Spinal cord (tissue), 10 donors: ENCODE data around the gene SPECC1. TPM values are rescaled to one million over a fixed set of nuclear protein-coding genes. Genes with fewer than 3 reads are reported as not detected.
"Not testable (repeated sequence)": the region's sequence is repeated elsewhere in the genome, so short reads cannot be mapped to it uniquely, and the experiment has no call there.

ENCODE experiments used
- DNase-seq, 6 donors: peaks; one replicate each; pipeline versions ENCODE4 v3.0.0 to v3.0.0-alpha.2; 2013 to 2015; ENCODE audit warnings: low spot score in 6 of 6, low read depth in 4 of 6
- H3K27ac ChIP-seq: one replicate; pipeline ENCODE4 v1.5.1; 2013; ENCODE audit warnings: low read depth, low read length, control low read depth
- H3K27me3 ChIP-seq: one replicate; pipeline ENCODE4 v1.6.1; 2013; ENCODE audit warnings: low read length; ENCODE audit not compliant: control insufficient read depth, insufficient read depth
- H3K36me3 ChIP-seq: one replicate; pipeline ENCODE4 v1.6.1; 2013; ENCODE audit warnings: low read length; ENCODE audit not compliant: control insufficient read depth, insufficient read depth
- H3K4me1 ChIP-seq: one replicate; pipeline ENCODE4 v1.6.1; 2013; ENCODE audit warnings: low read length; ENCODE audit not compliant: control insufficient read depth, insufficient read depth
- H3K4me3 ChIP-seq: one replicate; pipeline ENCODE4 v1.5.1; 2013; ENCODE audit warnings: low read depth, low read length, control low read depth
- H3K9me3 ChIP-seq: one replicate; pipeline ENCODE4 v1.6.1; 2013; ENCODE audit warnings: low read length; ENCODE audit not compliant: control insufficient read depth, insufficient read depth
- WGBS: methylation state at CpG from one replicate; pipeline ENCODE4 v1.1.5; 2013; ENCODE audit warnings: missing lambda C conversion rate; ENCODE audit not compliant: insufficient coverage; 5-methylcytosine and 5-hydroxymethylcytosine counted together
- polyA plus RNA-seq, 2 donors: library from polyadenylated mRNA; unstranded; fragments of 120-200 nt; gene quantifications; one replicate each; pipeline ENCODE4 v1.2.1, GENCODE V29; 2013; ENCODE audit not compliant: insufficient read length in 2 of 2
- total RNA-seq, 2 donors: library from RNA; depleted of rRNA in 1 of 2; stranded (reverse); fragments of 120-200 nt in 1 of 2; fragments of >200 nt in 1 of 2; gene quantifications; one replicate each; pipeline versions ENCODE4 v1.2.3 to v1.2.4, GENCODE V29; 2013 to 2014
- donor health status: healthy.

Gene SPECC1
- total and polyA plus RNA-seq, 4 donors: 45.6 to 52.1 (median 49.9) TPM

GRCh38 chr17:20254541-20254940, 245.4 kb downstream of the SPECC1 start:
- H3K4me3 ChIP-seq: no peak overlapping the region
- DNase-seq: no peak
- peaks cover 9% of the 10 kb centered on the region for H3K36me3 ChIP-seq
- WGBS: 47% methylated on average over 2 of the region's 2 CpGs
- H3K27ac ChIP-seq: no peak overlapping the region
- no peaks in the 10 kb centered on the region for H3K27me3 ChIP-seq
- H3K9me3 ChIP-seq: peaks cover under 1% of the 10 kb centered on the region
- H3K4me1 ChIP-seq: no peaks in the 10 kb centered on the region

GRCh38 chr17:20256144-20256543, 247.0 kb downstream of the SPECC1 start:
- H3K4me3 ChIP-seq: no peak overlapping the region
- WGBS: 49% methylated on average over 2 of the region's 2 CpGs
- no peaks in the 10 kb centered on the region for H3K4me1 ChIP-seq
- no peak overlapping the region for H3K27ac ChIP-seq
- H3K36me3 ChIP-seq: peaks cover 18% of the 10 kb centered on the region
- H3K27me3 ChIP-seq: no peaks in the 10 kb centered on the region
- no peaks in the 10 kb centered on the region for H3K9me3 ChIP-seq
- no peak for DNase-seq

DNA sequence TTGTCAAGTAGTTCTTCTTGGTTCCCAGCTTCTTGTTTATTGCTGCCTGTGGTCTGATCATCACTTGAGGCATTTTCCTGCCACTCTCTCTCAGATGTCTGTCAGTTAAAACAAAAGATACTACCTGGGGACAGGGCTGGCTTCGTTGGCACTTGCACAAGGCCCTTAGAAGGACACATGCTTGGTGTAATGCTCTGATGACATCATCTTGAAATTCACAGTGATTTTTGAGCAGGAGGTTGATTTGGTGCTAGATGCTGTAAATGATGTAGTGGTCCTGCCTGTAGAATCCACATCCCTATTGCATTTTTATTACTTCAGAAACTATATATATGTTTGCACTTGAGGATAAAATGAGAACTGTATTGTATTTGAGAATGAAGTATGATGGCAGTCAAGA, 247.8 kb downstream of the SPECC1 start:
- Histone ChIP-seq H3K9me3 (no peaks in the 10 kb centered on the region), H3K4me3 (no peak overlapping the region), H3K27ac (no peak overlapping the region), H3K27me3 (no peaks in the 10 kb centered on the region), H3K4me1 (no peaks in the 10 kb centered on the region), H3K36me3 (peaks cover 18% of the 10 kb centered on the region)
- no peak for DNase-seq
- 80% methylated on average over 1 of the region's 1 CpG for WGBS

DNA sequence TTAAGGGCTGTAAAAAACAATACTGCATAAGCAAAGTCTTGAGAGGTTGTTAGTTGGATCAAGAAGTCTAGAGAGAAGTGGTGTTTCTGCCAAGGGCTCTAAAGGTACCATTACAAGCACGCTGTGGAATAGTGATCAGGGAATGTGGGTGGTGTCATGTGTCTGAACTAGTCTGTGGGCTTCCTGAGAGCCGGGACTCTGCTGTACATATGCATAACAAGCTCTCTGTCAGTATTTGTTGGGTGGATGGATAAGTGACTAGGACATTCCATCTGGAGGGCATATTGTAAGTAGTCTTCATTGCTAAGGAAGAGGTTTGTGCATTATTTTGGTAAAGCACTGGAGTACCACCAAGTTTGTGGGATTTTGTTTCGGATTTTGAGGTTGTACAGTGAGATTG, 248.6 kb downstream of the SPECC1 start:
- WGBS: 98% methylated on average over 3 of the region's 3 CpGs

GRCh38 chr17:20259668-20260067, 250.5 kb downstream of the SPECC1 start:
- Histone ChIP-seq H3K4me1 (peaks cover 5% of the 10 kb centered on the region), H3K9me3 (no peaks in the 10 kb centered on the region), H3K27me3 (no peaks in the 10 kb centered on the region), H3K36me3 (peaks cover 18% of the 10 kb centered on the region), H3K4me3 (no peak overlapping the region), H3K27ac (no peak overlapping the region)
- WGBS: no CpG with 5 or more reads among the region's 4 CpGs
- DNase-seq: no peak

More for the DNA sequence above, 248.6 kb downstream of the SPECC1 start:
- no peak for DNase-seq
- Histone ChIP-seq H3K27ac (no peak overlapping the region), H3K9me3 (no peaks in the 10 kb centered on the region), H3K4me3 (no peak overlapping the region), H3K27me3 (no peaks in the 10 kb centered on the region), H3K4me1 (peaks cover 2% of the 10 kb centered on the region), H3K36me3 (peaks cover 18% of the 10 kb centered on the region)

DNA sequence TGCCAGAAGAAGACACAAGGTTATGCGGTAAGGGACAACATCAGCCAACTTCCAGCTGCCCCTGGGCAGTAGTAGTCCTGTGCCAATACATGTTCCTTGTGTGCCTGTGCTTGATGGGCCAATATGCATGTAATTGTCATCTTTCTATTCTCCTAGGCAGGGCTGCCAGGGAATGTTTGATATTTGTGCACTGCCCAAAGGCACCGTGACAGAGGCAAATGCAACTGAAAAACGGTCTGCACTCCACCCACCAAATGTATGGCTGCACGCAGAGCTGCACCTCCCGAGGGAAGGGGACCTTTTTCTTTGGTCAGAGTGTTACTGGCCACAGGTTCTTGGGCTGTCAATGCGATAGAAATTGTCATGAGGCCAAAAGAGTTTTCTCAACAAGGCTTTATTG, 251.1 kb downstream of the SPECC1 start:
- H3K4me1 ChIP-seq: peaks cover 5% of the 10 kb centered on the region
- H3K27me3 ChIP-seq: no peaks in the 10 kb centered on the region
- 85% methylated on average over 5 of the region's 6 CpGs for WGBS
- no peak overlapping the region for H3K4me3 ChIP-seq
- no peaks in the 10 kb centered on the region for H3K9me3 ChIP-seq
- H3K27ac ChIP-seq: no peak overlapping the region
- H3K36me3 ChIP-seq: peaks cover 18% of the 10 kb centered on the region
- no peak for DNase-seq

GRCh38 chr17:20262226-20263114, 253.3 kb downstream of the SPECC1 start:
- WGBS: 77% methylated on average over 4 of the region's 8 CpGs
- Histone ChIP-seq H3K27me3 (no peaks in the 10 kb centered on the region), H3K4me1 (peaks cover 7% of the 10 kb centered on the region), H3K9me3 (no peaks in the 10 kb centered on the region), H3K4me3 (no peak overlapping the region), H3K36me3 (peaks cover 23% of the 10 kb centered on the region), H3K27ac (peak overlapping the region; percentile 60)
- no peak for DNase-seq

DNA sequence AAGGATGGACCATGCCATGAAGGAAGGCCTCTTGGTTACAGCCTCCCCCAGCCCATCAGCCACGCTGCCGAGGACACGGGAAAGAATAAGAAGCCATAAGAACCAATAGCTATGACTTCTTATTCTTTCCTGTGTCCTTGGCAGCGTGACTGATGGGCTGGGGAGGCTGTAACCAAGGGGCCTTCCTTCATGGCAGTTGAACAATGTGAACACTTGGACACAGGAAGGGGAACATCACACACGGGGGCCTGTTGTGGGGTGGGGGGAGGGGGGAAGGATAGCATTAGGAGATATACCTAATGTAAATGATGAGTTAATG, 253.9 kb downstream of the SPECC1 start:
- not testable (repeated sequence) for H3K27me3 ChIP-seq, H3K4me3 ChIP-seq, H3K9me3 ChIP-seq, H3K4me1 ChIP-seq
- WGBS: 33% methylated on average over 3 of the region's 5 CpGs
- Histone ChIP-seq H3K36me3 (peaks cover 20% of the 10 kb centered on the region), H3K27ac (peak overlapping the region; percentile 60)
- DNase-seq: peak in 1 of 6 donors; percentile 44

GRCh38 chr17:20263595-20263994, 254.4 kb downstream of the SPECC1 start:
- peaks cover 15% of the 10 kb centered on the region for H3K36me3 ChIP-seq
- WGBS: 60% methylated on average over 3 of the region's 5 CpGs
- H3K27ac ChIP-seq: no peak overlapping the region
- H3K27me3 ChIP-seq: no peaks in the 10 kb centered on the region
- peaks cover 9% of the 10 kb centered on the region for H3K4me1 ChIP-seq
- H3K9me3 ChIP-seq: no peaks in the 10 kb centered on the region
- no peak for DNase-seq
- H3K4me3 ChIP-seq: no peak overlapping the region

DNA sequence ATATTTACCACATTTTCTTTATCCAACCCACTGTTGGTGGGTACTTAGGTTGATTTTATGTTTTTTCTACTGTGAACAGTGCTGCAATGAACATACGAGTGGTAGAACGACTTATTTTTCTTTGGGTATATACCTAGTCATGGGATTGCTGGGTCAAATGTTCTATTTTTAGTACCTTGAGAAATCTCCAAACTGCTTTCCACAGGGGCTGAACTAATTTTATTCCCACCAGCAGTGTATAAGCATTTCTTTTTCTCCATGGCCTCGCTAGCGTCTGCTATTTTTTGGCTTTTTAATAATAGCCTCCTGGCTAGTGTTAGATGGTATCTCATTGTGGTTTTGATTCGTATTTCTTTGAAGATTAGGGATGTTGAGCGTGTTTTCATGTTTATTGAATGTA, 255.8 kb downstream of the SPECC1 start:
- no peaks in the 10 kb centered on the region for H3K9me3 ChIP-seq
- H3K4me3 ChIP-seq: no peak overlapping the region
- no peak for DNase-seq
- no peaks in the 10 kb centered on the region for H3K27me3 ChIP-seq
- H3K4me1 ChIP-seq: peaks cover 18% of the 10 kb centered on the region
- H3K27ac ChIP-seq: no peak overlapping the region
- WGBS: no CpG with 5 or more reads among the region's 6 CpGs
- H3K36me3 ChIP-seq: peaks cover 15% of the 10 kb centered on the region
